Measurements from ENCODE around the gene TDRD7. TPM values are rescaled to one million over a fixed set of nuclear protein-coding genes. Genes with fewer than 3 reads are reported as not detected.

Gene TDRD7
- total RNA-seq, 1 donor from 2014 or later = 20.4 TPM

- H3K27me3 Mint-ChIP-seq (ENCODE audit: low read depth, unreplicated experiment) = peaks cover 50% of the 10 kb centered on the region
Observed at GRCh38 chr9:97502984-97503861, 91.3 kb downstream of the TDRD7 start.

GRCh38 chr9:97503862-97504210 lies 91.9 kb downstream of the TDRD7 start:
- H3K36me3 ChIP-seq (ENCODE audit: insufficient read depth, low read length) = no peaks in the 10 kb centered on the region
- H3K27ac Mint-ChIP-seq (ENCODE audit: unreplicated experiment) = no peak overlapping the region
- FAIRE-seq = no peak

More at GRCh38 chr9:97502984-97503861, 91.3 kb downstream of the TDRD7 start:
- DNase-seq (ENCODE audit: low read depth) (no peak), FAIRE-seq (no peak)
- H4K20me1 ChIP-seq (ENCODE audit: insufficient read depth, low read length) = no peaks in the 10 kb centered on the region
- H3K9me3 Mint-ChIP-seq (ENCODE audit: unreplicated experiment) = peaks cover 4% of the 10 kb centered on the region
- H3K27ac Mint-ChIP-seq (ENCODE audit: unreplicated experiment) = no peak overlapping the region
- H3K9me3 ChIP-seq (ENCODE audit: insufficient read depth, low read depth, low read length) = no peaks in the 10 kb centered on the region
- H2AFZ ChIP-seq (ENCODE audit: low read depth, low read length) = no peak overlapping the region
- peaks cover 60% of the 10 kb centered on the region for H3K27me3 ChIP-seq (ENCODE audit: insufficient read depth, low read length)
- peak; percentile 39 for TF ChIP-seq EZH2 (IDR thresholded peaks at IDR 0.05; ENCODE audit: insufficient read depth, low read length)
- TF ChIP-seq CTCF (IDR thresholded peaks at IDR 0.05; ENCODE audit: insufficient read depth, low read depth, low read length) = no peak
- no peak overlapping the region for H3K9ac ChIP-seq (ENCODE audit: low read length)
- H3K4me3 ChIP-seq (ENCODE audit: insufficient read depth, low read depth, low read length) = no peak overlapping the region
- H3K4me2 ChIP-seq (ENCODE audit: low read length) = peak overlapping the region; percentile 80
- H3K36me3 Mint-ChIP-seq (ENCODE audit: low read depth, unreplicated experiment) = peaks cover 2% of the 10 kb centered on the region
- H3K4me3 Mint-ChIP-seq (ENCODE audit: unreplicated experiment) = peak overlapping the region; percentile 78
- H3K27ac ChIP-seq (ENCODE audit: low read depth, low read length) = no peak overlapping the region
- H3K4me1 ChIP-seq (ENCODE audit: insufficient read depth, low read length) = peaks cover 2% of the 10 kb centered on the region
- peaks cover 3% of the 10 kb centered on the region for H3K4me1 Mint-ChIP-seq (ENCODE audit: low read depth, unreplicated experiment)
- no peaks in the 10 kb centered on the region for H3K79me2 ChIP-seq (ENCODE audit: insufficient read depth, low read length)
- H3K36me3 ChIP-seq (ENCODE audit: insufficient read depth, low read length) = no peaks in the 10 kb centered on the region

More at GRCh38 chr9:97503862-97504210, 91.9 kb downstream of the TDRD7 start:
- H3K9me3 ChIP-seq (ENCODE audit: insufficient read depth, low read depth, low read length) = no peaks in the 10 kb centered on the region
- no peaks in the 10 kb centered on the region for H4K20me1 ChIP-seq (ENCODE audit: insufficient read depth, low read length)
- H3K4me3 ChIP-seq (ENCODE audit: insufficient read depth, low read depth, low read length) = no peak overlapping the region
- peaks cover 3% of the 10 kb centered on the region for H3K4me1 Mint-ChIP-seq (ENCODE audit: low read depth, unreplicated experiment)
- H3K27me3 ChIP-seq (ENCODE audit: insufficient read depth, low read length) = peaks cover 62% of the 10 kb centered on the region
- H3K4me1 ChIP-seq (ENCODE audit: insufficient read depth, low read length) = peaks cover 2% of the 10 kb centered on the region
- H3K9ac ChIP-seq (ENCODE audit: low read length) = no peak overlapping the region
- TF ChIP-seq EZH2 (IDR thresholded peaks at IDR 0.05; ENCODE audit: insufficient read depth, low read length) (no peak), CTCF (IDR thresholded peaks at IDR 0.05; ENCODE audit: insufficient read depth, low read depth, low read length) (no peak)
- peaks cover 2% of the 10 kb centered on the region for H3K36me3 Mint-ChIP-seq (ENCODE audit: low read depth, unreplicated experiment)
- no peak overlapping the region for H3K4me2 ChIP-seq (ENCODE audit: low read length)
- peaks cover 4% of the 10 kb centered on the region for H3K9me3 Mint-ChIP-seq (ENCODE audit: unreplicated experiment)
- H3K4me3 Mint-ChIP-seq (ENCODE audit: unreplicated experiment) = peak overlapping the region; percentile 42
- no peak overlapping the region for H3K27ac ChIP-seq (ENCODE audit: low read depth, low read length)
- no peaks in the 10 kb centered on the region for H3K79me2 ChIP-seq (ENCODE audit: insufficient read depth, low read length)
- no peak overlapping the region for H2AFZ ChIP-seq (ENCODE audit: low read depth, low read length)
- DNase-seq (ENCODE audit: low read depth) = no peak
- H3K27me3 Mint-ChIP-seq (ENCODE audit: low read depth, unreplicated experiment) = peaks cover 50% of the 10 kb centered on the region
